NCI-H2196 (cell line): ENCODE data around the gene PDXP.
"Not testable (repeated sequence)": the region's sequence is repeated elsewhere in the genome, so short reads cannot be mapped to it uniquely, and the experiment has no call there.

ENCODE experiments used
- DNase-seq: peaks from one replicate; lab custom pipeline; 2025; ENCODE audit not compliant: unreplicated experiment; lab: John Stamatoyannopoulos, UW

Gene PDXP

DNA sequence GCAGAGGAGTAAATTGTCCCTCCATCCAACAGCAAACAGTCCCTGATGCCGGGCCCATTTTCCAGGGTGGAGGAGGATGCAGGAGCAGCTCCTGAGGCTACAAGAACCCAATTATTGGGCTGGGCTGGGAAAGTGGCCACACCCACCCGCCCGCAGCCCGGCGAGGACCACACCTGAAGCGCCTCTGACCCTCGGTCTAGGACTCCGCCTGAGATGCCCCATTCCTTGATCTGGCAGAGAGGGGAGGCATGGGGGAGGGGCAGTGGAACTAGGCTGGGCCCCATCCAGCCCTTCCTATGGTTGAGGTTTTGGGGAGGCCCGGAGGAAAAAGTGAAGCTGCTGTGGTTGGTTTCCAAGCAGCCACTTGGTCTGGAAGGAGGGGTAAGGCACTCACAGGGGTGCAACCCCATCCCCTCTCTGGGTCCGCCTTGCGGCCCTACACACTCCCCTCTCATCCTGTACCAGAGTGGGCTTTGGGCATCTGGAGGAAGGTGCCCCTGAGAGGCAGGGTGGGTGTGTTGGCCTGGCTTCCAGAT lies 14.5 kb downstream of the PDXP start:
- DNase-seq, result no peak

DNA sequence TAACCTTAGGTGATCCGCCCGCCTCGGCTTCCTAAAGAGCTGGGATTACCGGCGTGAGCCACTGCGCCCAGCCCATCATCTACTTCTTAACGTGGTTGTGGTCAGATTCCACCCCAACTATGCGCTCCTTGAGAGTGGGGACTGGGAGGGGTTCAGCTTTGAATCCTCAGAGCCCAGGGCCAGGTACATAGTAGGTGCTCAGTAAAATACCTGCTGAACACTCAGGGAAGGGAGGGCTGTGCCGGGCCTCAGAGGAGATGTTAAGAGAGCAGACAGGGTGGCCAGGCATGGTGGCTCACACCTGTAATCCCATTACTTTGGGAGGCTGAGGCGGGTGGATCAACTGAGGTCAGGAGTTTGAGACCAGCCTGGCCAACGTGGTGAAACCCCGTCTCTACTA lies 15.7 kb downstream of the PDXP start:
- no peak for DNase-seq

DNA sequence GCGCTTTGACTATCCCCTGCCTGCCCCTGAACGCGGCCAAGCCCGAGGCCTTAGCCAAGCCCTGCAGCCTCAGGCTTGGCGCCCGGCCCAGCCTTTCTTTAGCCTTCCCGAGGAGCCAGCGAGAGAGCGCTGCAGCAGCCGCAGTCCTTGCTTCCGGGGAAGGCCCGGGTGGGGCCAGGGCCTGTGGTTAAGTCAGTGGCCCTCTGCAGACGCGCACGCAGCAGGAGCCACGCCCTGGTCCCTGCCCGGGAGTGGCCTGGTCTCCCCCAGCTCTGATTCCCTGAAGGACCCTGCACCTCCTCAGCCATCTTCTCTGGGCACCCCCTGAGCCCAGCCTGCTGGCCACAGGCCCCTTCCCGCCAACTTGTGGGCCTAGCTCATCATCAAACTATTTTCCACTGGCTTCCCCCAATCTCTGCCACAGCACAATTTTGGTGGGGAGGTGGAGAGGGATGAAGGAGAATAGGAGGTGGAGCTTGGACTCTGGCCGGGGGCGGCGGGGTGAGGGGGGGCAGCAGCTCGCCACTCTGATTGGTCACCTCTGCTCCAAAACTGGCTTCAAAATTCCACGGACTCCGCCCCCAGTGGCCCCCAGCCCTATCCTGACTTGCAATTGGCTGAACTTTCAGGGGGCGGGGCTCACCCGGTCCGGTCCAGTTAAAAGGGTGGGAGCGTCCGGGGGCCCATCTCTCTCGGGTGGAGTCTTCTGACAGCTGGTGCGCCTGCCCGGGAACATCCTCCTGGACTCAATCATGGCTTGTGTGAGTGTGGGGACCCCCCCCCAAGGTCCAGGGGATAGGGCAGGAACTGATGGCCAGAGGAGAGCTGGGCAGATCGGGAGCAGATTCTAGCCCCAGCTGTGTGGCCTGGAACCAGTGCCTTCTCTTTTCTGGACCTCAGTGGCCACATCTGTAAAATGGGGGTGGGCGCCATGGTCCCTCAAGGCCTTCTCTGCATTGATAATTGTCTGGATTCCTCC lies 16.7 kb downstream of the PDXP start, which contains the start of gene LGALS1:
Gene LGALS1 (plus strand): TSS at position 686 of the 979 bp plus-strand sequence. CDS start 67 bp downstream, at position 753.
- DNase-seq, result peak; percentile 81

DNA sequence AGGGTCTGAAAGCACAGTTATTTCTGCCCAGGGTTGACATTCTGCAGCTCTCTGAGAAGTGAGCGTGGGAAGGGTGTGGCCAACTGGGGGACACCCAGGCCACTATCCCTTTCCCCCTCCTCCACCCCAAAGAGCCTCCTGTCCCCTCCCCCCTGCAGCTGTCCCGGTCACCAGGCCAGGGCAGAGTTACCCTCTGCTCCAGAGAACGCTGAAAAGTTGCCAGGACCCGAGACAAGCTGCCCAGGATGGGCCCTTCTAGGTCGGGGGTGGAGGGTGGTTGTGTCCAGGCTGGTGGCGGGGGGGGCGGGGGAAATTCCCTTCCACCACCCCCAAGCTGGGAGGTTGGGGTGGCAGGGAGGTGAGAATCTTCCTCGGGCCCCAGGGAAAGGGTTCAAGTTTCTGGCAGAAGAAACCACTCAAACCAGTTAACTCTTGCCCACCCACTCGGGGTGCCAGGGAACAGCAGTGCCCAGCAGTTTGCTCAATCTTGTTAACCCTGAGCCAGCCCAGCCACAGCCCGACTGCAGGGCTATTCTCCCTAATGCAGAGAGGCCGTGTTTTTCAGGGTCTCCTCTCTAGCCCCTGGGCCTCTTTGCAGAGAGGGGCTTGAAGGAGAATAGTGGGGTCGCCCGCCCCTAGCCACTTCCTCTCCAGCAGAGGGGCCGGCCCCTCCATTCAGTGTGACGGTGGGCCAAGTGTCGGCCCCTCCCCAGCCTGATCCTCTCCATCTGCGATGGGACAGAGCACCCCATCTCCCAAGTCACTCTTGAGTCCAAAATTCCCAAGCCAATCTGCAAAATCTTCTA lies 17.6 kb downstream of the PDXP start:
- peak; percentile 4 for DNase-seq

DNA sequence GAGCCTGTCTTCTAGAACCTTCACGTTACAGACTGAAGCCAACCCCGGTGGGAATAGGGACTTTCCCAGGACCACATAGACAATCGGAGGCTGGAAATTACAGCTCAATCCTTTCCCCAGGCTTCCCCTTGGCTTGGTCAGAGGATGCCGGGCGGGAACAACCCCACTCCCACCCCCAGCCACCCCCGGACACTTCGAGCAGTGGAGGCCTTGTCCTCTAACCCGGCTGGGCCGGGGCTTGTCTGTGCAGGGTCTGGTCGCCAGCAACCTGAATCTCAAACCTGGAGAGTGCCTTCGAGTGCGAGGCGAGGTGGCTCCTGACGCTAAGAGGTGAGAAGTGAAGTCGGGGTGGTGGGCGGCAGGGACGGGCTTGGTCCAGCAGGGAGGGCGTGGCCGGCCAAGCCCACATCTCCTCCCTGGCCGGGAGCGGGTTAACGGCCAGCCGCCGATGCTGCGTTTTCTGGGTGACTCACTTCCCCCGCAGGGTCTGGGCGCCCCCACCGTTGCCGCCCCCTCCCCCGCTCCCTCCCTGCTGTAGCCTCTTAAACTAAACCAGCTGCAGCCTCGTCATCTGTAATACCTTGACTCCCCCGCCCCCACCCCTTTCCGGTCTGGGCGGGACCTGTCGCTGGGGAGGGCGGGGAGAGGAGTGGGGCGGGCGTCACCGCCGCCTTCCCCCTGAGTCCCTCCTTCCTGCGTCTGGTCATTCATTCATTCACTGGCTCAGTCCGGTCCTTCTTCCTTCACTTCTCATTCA lies 18.4 kb downstream of the PDXP start:
- peak; percentile 65 for DNase-seq

DNA sequence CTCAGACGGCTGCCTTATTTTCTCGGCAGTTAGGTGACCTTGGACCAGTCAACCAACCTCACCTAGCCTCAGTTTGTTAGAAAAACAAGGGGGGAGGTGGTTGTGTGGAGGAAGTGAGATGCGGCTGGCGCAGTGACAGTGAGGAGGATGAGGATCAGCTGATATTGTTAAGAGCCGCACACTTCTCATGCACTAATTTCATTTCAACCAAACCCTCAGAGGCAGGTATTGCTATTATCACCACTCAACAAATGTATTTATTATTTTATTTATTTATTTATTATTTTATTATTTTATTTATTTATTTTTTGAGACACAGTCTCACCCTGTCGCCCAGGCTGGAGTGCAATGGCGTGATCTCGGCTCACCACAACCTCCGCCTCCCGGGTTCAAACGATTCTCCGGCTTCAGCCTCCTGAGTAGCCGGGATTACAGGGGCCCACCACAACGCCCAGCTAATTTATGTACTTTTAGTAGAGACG lies 19.0 kb downstream of the PDXP start:
- DNase-seq, result no peak

DNA sequence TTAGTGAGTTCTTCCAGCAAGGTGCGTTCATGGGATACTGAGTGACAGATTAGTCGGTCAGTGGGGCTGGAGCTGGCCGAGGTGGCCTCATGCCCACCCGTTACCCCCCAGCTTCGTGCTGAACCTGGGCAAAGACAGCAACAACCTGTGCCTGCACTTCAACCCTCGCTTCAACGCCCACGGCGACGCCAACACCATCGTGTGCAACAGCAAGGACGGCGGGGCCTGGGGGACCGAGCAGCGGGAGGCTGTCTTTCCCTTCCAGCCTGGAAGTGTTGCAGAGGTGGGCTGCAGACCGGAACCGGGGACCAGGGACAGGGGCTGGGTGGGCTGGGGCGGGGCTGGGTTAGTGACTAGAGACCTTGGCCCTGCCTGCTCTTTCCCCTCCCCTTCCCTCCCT lies 19.8 kb downstream of the PDXP start:
- DNase-seq, result no peak

DNA sequence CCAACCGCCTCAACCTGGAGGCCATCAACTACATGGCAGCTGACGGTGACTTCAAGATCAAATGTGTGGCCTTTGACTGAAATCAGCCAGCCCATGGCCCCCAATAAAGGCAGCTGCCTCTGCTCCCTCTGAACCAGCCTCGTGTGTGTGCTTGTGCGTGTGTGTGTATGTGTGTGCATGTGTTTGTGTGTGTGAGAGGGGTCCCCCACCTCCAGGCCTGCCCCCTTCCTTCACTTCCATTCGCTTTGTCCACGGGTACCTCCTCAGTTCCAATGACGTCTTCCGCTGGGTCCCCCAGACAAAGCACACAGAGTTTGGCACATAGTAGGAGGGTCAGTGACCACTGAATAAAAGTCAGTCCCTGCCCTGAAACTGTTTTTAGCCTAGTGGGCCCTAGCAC lies 21.1 kb downstream of the PDXP start:
- no peak for DNase-seq

DNA sequence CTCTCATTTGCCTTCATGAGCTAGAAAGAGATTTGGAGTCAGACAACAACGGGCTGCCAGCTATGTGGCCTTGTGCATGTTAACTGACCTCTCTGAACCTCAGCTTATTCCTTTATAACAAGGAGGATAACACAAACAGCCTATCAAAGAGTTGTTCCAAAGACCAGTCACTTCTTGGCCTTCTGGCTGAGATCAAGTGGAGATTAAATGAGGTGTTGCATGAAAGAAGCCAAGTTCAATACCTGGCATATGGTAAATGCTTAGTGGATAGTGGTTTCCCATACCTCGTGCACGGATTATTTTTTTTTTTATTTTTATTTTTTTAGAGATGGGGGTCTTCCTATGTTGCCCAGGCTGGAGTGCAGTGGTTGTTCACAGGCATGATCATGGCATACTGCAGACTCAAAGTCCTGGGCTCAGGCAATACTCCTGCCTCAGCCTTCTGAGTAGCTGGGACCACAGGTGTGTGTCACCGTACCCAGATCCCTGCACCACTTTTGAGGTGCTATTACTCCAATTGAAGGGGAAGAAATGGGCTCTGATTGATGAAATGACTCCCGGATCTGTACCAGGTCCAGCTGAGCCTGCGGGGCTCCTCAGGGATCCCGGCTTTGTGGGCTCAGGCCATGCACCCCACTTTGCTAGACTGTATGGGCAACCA lies 21.8 kb downstream of the PDXP start:
- no peak for DNase-seq

DNA sequence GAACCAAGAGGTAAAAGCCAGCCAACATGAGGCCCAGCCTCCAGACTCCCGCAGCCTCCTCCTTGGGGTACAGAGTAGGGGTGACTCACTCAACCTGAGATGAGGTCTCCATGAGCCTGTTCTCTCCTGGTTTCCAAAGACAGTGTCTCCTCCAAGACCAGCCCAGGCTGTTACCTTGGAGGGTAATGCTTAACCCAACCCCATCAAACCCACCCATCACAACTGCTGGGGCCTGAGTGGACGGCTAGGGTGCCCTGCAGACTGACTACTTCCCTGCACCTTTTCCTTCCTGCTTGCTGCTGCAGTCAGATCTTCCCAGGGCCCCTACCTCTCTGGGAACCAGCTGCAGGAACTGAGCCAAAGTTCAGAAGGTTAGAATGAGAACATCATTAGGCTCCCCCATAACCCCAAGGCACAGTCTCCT lies 22.5 kb downstream of the PDXP start:
- no peak for DNase-seq

DNA sequence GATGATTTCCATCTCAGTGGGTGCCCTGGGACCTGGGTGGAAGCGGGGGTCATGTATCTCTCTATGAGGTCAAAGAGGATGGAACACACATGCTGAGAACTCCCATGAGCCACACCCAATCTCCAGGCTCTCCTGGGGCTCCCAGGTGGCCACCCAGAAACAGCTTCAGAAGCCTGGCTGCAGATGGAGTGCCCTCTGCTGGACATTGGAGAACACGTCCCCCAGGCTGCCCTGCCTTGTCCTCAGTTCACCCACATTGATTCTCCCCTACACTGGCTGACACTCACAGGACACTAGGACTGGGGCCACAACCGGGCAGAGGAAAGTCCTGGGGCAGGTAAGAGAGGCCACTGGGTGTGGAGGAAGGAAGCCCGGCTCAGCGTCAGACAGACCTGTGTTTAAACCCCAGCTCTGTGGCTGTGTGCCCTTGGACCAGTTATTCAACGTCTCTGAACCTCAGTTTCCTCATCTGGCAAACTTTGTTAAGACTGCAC lies 23.1 kb downstream of the PDXP start:
- DNase-seq, result peak; percentile 41

DNA sequence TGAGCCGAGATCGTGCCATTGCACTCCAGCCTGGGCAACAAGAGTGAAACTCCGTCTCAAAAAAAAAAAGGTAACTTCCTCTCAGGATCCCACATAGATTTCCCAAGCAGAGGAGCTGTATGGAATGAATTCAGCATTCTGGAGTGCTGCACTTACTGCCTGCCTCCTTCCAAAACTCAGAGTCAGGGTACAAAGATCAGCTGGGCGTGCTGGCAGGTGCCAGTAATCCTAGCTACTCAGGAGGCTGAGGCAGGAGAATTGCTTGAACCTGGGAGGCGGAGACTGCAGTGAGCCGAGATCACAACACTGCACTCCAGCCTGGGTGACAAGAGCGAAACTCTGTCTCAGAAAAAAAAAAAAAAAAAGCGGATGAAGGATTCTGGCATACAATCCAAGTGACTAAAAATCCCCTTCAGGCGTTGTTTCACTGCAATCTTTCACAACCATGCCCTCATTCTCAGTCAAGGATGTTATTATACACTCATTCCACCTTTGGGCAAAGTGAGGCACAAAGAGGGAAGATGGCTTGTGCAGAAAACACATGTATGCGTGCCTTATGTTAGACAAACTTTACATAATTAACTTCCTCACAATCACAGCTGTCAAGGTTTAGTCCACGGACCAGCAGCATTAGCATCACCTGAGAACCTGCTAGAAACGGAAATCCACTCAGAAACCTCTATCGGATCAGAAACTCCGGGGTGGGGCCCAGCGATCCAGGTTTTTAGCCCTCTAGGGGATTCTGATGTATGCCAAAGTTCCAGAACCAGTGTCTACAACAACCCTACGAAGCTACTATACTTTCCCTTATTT lies 26.5 kb downstream of the PDXP start:
- DNase-seq, result no peak

DNA sequence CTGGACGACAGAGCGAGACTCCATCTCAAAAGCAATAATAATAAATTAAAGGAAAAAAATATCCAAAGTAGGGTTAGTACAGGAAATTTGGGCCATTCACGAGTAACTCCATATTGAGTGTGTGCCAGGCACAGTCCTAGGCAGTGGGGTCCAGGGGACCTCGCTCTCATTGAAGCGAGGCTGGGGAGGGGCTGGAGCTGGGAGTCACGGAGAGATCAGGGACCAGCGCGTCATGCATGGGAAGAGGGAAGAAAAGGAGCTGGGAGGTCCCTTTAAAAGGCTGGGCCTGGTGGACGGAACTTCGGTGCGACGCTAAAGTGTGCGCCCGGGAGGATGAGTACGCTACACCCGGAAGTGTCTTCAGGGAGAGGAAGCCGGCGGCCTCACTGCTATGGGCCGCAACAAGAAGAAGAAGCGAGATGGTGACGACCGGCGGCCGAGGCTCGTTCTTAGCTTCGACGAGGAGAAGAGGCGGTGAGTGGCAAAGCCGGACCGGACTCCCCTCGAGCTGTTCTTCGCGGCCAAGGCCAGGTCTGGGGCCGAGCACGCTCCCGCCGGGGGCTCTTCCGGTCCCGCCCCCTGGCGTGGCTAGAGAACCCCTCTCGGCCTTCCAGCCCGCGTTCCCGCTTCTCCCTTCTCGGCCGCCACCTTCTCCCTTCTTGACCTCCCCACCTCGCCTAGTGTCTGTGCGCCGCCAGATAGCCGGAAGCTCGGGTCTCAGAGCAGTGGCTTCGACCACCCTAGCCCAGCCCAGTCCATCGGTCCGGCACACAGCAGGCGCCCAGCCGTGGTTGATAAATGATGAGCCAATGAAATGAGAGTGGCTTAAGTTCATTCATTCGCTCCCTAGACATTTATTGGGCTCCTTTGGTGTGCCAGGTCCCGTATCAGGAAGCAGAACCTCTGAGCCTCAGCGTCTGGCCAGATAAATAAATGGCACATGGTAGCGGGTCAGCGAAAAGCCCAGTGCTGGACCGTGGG lies 27.8 kb downstream of the PDXP start, which contains the start of gene NOL12:
Gene NOL12 (plus strand): TSS at position 342 of the 981 bp plus-strand sequence. CDS start 50 bp downstream, at position 392.
- peak; percentile 61 for DNase-seq

DNA sequence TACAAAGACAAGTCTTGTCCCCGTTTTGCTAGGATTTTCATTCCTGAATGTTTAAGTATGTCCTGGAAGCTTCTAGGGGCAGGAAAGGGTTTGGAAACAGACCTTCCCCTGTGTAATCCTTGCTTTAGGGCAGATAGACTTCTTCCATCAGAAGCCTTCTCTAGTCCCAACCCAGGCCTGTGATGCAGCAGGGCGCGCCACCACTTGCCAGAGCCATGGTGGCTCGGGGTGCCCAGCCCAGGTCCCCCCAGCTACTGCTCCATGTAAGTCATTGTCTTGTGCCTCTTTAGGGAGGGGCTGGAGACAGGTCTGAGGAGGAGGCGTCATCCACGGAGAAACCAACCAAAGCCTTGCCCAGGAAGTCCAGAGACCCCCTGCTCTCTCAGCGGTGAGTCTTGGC lies 31.9 kb downstream of the PDXP start:
- DNase-seq, result no peak

DNA sequence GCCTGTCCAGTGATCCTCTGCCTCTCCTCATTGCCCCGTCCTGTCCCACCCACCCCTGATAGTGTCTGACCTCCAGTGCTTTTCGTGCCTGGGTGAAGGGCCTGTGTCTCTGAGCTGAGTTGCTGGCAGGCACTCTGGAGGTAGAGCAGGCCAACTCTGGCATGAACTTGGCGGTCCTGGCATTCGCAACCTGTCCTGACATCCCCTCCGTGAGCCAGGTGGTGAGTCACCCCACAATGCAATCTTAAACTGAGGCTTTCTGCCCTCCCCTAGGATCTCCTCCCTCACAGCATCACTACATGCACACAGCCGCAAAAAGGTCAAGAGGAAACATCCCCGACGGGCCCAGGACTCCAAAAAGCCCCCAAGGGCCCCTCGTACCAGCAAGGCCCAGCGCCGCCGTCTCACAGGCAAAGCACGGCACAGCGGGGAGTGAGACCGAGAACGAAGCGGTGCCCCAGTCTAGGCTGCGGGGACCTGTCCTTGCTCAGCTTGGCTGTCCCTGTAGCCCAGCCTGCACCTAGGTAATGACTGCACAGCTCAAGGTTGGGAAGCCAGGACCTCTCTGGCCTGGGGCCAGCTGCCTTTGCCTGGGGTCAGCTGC lies 32.5 kb downstream of the PDXP start:
- DNase-seq, result no peak

DNA sequence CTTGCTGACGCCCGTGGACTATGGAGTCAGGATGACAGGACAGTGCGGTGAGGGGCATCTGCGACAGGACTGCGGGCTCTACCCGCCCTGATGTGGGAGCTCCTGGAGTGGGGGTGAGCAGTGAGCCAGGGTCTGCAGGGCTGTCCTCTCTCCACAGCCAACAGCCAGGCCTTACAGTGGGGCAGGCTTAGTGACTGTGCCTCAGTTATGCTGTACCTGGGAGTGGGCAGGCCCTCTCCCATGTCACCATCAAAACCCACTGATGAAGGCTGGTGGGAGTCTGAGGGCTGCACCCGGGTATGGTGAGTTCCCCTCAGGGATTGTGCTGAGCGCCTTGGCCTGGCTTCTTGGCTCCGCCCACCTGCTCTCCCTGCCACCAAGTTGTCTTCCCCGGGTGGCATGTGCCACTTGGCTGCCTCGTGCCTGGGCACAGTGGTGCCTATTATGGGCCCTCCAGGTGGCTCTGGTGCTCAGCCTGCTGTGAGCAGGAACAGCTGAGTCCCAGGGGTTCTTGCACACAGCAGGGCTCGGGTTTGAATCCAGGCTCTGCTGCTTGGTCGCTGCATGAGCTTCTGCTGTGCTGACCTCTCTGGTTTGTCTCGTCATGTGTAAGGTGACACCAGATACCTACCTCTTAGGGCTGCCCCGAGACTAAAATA lies 34.2 kb downstream of the PDXP start:
- no peak for DNase-seq

DNA sequence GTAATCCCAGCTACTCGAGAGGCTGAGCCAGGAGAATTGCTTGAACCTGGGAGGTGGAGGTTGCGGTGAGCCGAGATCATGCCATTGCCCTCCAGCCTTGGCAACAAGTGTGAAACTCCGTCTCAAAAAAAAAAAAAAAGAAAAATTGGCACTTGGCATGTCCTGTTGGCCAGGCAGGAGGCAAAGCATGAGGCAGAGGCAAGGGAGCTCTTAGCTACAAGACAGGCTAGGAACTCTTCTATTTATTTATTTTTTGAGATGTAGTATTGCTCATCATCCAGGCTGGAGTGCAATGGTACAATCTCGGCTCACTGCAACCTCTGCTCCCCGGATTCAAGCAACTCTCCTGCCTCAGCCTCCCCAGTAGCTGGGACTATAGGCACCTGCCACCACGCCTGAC lies 35.6 kb downstream of the PDXP start:
- not testable (repeated sequence) for DNase-seq
